ENCODE measurements around the gene ADCYAP1R1.

ADCYAP1R1 gene

DNA sequence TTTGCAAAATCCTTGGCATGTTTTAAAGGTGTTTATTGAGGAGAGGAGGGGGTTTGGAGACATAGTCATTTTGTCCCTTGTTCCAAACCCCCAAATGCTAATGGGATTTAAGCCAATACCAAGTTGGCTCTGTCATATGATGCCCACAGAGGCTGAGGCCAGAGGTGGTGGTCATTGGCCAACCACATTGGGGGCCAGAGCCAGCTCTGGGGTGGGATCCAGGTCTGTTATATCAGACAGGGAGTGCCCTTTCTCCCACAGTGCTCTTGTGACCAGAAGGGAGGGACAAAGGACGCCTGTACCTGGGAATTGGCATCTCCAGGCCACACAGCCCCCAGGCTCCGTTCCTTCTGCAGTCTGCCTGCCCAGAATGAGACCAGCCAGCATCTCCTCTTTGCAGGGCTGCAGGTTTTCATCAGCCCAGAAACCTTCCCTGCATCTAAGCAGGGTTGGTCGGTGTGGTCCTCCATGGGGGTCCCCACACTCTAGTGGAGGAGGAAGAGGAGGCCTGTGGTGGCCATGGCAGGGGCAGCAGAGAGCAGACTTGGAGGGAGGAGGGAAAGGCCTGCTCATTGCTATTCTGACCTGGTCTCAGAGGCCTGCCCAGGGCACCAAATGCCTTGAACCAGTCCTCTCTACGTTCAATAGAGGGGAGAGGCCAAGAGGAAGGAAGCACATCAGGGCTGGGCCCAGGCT lies 17.9 kb downstream of the ADCYAP1R1 start:
- DNase-seq: no peak

GRCh38 chr7:31070991-31071644 lies 19.0 kb downstream of the ADCYAP1R1 start:
- no peak for DNase-seq

- DNase-seq: no peak
Observed at GRCh38 chr7:31071645-31072029, 19.5 kb downstream of the ADCYAP1R1 start.

GRCh38 chr7:31073326-31074119 lies 21.4 kb downstream of the ADCYAP1R1 start:
- DNase-seq: no peak

- DNase-seq: no peak
Observed at GRCh38 chr7:31074120-31074383, 21.9 kb downstream of the ADCYAP1R1 start.

DNA sequence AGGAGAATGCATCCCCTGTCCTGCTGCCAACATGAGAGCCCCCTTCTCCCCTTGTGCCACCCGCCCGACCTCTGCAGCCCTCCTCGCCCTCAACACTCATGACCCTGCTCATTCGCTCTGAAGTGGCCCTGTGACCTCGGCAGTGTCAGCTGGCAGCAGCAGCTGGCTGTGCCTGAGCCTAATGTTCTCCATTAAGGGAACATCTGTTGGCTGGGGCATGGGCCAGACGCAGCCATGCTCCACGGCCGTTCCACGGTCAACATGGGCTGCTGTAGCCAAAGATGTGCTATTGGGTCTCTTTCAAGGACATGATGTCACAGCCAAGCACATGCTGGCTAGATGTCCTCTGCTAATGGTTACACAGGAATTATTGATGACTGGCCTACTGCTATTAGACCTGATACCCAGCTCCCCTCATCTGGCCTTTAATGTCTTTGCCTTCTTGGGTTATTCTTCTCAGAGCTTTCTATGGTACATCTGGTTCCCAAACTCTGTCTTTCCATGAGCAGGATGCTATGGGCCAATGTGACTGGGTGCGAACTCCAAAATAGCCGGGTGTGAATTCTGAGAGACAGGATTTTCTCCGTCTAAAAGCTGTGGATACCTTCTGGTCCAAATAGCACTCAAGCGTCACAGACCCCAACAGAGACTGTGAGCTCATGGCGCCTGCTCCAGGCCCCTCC lies 22.4 kb downstream of the ADCYAP1R1 start:
- no peak for DNase-seq

DNA sequence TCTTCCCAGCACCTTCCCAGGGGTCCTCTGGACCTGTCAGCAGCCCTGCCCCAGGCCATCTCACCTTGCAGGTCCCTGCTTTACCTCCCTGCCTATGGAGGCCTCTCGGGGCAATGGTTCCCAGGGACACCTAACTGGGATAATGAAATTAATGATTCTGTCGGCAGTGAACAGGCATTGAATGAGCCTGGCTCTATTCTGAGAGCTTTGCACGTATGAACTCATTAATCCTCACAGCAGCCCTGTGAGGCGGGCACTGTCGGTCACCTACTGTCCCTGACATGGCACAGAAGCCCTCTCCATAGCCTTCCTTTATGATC lies 22.9 kb downstream of the ADCYAP1R1 start:
- no peak for DNase-seq

- no peak for DNase-seq
Observed at GRCh38 chr7:31076051-31076450, 23.9 kb downstream of the ADCYAP1R1 start.

GRCh38 chr7:31076641-31077310 lies 24.7 kb downstream of the ADCYAP1R1 start:
- DNase-seq: no peak

- DNase-seq: no peak
Observed at GRCh38 chr7:31077484-31078362, 25.6 kb downstream of the ADCYAP1R1 start.

GRCh38 chr7:31078363-31078990 lies 26.4 kb downstream of the ADCYAP1R1 start:
- DNase-seq: no peak

GRCh38 chr7:31079126-31079823 lies 27.2 kb downstream of the ADCYAP1R1 start:
- no peak for DNase-seq

GRCh38 chr7:31079824-31080511 lies 27.9 kb downstream of the ADCYAP1R1 start:
- no peak for DNase-seq

- DNase-seq: no peak
Observed at GRCh38 chr7:31080763-31081162, 28.7 kb downstream of the ADCYAP1R1 start.

DNA sequence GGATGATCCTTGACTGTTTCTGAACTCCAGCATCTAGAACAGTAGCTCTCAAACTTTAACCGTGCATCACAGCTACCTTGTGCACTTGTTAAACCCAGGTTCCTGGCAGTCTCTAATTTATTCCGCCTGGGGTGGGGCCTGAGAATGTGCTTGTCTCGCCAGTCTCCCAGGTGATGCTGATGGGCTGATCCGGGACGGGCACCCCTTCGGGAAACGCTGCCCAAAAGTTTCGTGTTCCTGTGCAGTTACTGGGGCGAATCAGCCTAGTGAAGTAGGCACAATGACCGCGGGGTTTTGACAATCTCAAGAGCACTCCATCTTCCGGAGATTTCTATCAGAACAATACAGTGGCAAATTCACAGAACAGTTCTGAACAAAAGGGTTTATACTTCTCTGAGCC lies 29.9 kb downstream of the ADCYAP1R1 start:
- DNase-seq: no peak

DNA sequence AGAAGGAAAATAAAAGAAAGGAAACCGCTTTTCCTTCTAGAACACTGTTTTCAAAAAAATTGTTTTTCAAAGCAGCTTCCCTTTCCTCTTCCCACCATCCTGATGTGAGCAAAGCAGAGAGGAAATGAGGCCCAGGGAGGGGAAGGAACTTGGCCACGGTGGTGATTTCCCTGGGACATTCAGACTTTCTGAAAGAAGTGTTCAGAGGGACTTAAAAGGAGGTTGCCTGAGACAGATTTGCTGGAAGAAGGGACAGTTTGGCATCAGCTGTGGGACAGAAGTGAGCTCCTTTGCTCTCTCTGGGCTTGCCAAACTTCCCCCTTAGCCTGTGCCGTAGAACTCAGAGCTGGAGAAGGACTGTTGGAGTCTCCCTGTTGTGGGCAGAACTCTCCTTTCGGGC lies 30.3 kb downstream of the ADCYAP1R1 start:
- no peak for DNase-seq

- no peak for DNase-seq
Observed at GRCh38 chr7:31083210-31083786, 31.2 kb downstream of the ADCYAP1R1 start.

DNA sequence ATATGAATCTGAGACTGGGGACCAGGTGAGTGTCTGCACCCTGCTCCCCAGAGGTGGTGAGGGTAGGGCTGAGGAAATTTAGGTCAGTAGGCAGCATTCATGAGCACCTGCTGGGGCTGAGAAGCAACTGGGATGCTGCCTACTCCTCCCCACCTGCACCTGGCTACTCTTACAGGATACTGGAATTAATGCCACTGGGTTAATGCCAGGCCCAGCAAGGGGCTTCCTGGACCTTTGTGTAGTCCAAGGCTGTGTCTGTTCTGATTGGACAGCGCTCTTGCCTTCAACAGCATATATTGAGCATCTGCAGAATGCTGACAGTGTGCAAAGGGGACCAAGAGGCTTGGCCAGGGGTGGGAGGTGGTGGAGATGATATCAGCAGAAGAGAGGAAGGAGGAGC lies 32.1 kb downstream of the ADCYAP1R1 start:
- DNase-seq: no peak

GRCh38 chr7:31087351-31087750 lies 35.2 kb downstream of the ADCYAP1R1 start:
- no peak for DNase-seq

DNA sequence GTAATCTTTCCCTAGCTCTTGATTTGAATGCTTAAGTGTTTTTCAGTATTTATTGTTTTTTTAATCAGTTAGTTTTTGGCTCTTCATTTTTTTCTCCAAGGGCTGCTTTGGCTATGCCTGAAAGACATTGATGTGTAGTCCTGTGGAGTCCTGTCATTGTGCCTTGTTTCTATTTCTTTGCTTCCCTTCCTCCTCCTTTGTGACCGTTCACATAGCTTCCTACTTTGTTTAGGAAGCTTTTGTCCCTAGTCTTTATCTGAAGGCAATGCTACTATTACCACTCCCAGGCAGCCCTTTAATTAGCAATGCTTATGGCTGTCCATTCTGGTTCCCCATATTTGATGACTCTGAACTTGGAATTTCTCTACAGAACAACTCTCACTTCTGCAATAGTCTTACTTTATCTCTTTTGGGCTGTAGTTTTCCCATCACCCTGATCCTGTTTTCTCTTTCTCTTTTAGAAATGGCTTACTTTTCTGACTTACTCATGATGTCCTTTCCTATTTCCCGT lies 39.9 kb downstream of the ADCYAP1R1 start:
- DNase-seq: no peak

Data from NCI-H2107 (cell line).